ACHN (cell line): ENCODE data around the gene FERMT1.
A peak's percentile ranks its signal among the peaks of the same experiment; 100 is the strongest.
"Not testable (repeated sequence)": the region's sequence is repeated elsewhere in the genome, so short reads cannot be mapped to it uniquely, and the experiment has no call there.

Experiments used
- DNase-seq: peaks from one replicate; pipeline ENCODE4 v3.0.0-alpha.2; 2015
- in situ Hi-C: cut with HindIII; loops from 2 replicates; pipeline ENCODE4 v1.10.0; 2017; ENCODE audit warnings: low sequenced_read_pairs, low pct_ligation_motif_present, low pct_unique_long_range_greater_than_20kb

Gene FERMT1

GRCh38 chr20:6053776-6054688 is 68.8 kb downstream of the FERMT1 start, which contains the start of gene LRRN4:
Gene LRRN4 (minus strand): TSS chr20:6054060. CDS start chr20:6052799, 1,261 bp downstream.
- peak; percentile 96 for DNase-seq
- in situ Hi-C loops, result no loop called here

GRCh38 chr20:6053064-6053775 is 69.6 kb downstream of the FERMT1 start:
- peak; percentile 42 for DNase-seq
- in situ Hi-C loops, result no loop called here

DNA sequence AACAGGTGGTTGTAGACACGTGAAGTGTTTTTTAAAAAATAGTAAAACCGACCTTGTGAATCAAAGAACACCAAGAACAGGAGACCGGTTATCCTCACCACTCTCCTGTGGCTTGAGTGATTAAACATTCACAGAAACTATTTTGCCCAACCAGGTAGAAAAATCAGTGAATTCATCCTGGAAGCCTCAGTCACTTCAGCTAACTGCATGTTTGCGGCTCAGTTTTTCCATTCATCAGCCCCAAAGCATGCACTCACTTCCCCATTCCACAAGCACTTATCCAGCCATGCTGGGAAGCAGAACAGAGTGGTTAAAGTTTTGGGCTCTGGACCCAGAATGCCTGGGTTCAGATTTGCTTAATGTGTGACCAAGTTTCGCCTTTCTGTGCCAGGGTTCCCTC is 71.3 kb downstream of the FERMT1 start:
- in situ Hi-C loops, result no loop called here
- peak; percentile 94 for DNase-seq

- DNase-seq, result no peak
- in situ Hi-C loops, result no loop called here
Observed at GRCh38 chr20:6048391-6048790, 74.4 kb downstream of the FERMT1 start.

- in situ Hi-C loops, result no loop called here
- DNase-seq, result no peak
Observed at GRCh38 chr20:6046432-6046831, 76.4 kb downstream of the FERMT1 start.

DNA sequence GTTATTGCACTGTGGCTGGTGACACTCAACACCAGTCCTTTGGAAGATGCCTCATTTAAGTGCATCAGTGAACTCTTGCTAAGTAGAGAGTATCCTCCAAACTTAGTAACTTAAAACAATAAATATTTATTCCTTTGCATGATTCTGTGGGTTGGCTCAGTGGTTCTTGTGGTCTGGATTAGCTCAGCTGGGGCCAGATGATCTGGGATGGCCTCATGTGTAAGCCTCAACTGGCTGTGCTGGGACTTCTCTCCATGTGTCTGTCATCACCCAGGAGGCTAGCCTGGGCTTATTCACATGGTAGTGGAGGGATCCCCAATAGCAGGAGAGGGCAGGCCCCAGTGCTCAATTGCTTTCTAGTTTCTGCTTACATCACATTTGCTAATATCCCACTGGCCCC is 77.3 kb downstream of the FERMT1 start:
- DNase-seq, result no peak
- in situ Hi-C loops, result no loop called here

- in situ Hi-C loops, result no loop called here
- peak; percentile 11 for DNase-seq
Observed at GRCh38 chr20:6044115-6044514, 78.7 kb downstream of the FERMT1 start.

GRCh38 chr20:6041808-6042265 is 81.0 kb downstream of the FERMT1 start:
- in situ Hi-C loops, result no loop called here
- DNase-seq, result no peak

DNA sequence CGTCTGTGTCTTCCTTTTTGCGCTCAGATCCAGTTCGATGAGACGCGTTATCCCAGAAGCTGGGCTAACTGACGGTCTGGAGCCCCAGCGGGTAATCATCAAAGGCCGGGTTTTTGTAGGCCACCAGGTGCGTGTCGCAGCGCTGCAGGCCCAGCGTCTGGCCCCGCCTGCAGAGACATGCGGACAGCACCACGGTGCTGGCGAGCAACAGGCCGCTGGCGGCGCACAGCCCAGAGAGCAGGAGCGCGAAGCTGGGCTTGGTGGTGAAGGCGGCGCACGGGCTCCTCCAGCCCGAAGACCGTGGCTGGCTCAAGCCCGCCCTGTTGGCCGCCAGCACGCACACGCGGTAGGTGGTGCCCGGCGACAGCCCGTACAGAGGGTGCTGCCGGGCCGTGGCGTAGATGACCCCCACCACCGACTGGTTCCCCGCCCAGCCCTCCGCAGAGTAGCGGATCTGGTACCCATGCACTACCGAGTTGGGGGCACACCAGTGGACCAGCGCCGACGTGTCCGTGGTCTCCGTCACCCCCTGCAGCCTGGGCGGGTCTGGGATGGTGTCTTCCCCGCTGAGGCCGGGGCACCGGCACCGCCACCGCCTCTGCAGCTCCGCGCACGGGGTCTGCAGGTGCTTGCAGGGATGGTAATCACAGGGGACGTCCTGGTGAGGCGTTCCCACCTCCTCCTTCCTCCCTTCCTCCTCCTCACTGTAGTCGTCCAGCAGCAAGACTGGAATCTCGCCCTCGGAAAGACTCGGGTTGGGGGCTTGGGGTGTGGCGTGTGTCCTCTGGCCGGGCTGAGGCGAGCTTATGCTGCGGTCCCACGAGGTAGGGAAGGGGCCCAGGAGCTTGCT is 81.6 kb downstream of the FERMT1 start:
- in situ Hi-C loops, result no loop called here
- no peak for DNase-seq

- in situ Hi-C loops, result no loop called here
- no peak for DNase-seq
Observed at GRCh38 chr20:6040540-6040939, 82.3 kb downstream of the FERMT1 start.

DNA sequence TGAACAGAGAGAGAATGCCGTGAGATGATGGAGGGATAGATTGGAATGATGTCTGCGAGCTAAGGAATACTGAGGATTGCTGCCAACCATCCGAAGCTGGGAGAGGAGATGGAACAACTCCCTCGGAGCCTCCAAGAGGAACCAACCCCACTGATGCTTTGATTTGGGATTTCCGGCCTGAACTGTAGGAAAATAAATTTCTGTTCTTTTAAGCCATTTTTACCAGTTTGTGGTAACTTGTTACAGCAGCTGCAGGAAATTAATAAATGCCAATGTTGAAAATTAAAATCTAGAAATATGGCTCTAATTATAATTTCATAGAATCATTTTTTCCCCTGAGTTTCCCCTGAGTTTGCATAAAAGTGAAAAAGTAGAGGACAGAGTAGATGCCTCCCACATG is 83.1 kb downstream of the FERMT1 start:
- no peak for DNase-seq
- in situ Hi-C loops, result no loop called here

- no peak for DNase-seq
- in situ Hi-C loops, result no loop called here
Observed at GRCh38 chr20:6038256-6038655, 84.6 kb downstream of the FERMT1 start.

GRCh38 chr20:6037082-6037481 is 85.7 kb downstream of the FERMT1 start:
- in situ Hi-C loops, result no loop called here
- no peak for DNase-seq

- in situ Hi-C loops, result no loop called here
- no peak for DNase-seq
Observed at GRCh38 chr20:6036213-6036612, 86.6 kb downstream of the FERMT1 start.

DNA sequence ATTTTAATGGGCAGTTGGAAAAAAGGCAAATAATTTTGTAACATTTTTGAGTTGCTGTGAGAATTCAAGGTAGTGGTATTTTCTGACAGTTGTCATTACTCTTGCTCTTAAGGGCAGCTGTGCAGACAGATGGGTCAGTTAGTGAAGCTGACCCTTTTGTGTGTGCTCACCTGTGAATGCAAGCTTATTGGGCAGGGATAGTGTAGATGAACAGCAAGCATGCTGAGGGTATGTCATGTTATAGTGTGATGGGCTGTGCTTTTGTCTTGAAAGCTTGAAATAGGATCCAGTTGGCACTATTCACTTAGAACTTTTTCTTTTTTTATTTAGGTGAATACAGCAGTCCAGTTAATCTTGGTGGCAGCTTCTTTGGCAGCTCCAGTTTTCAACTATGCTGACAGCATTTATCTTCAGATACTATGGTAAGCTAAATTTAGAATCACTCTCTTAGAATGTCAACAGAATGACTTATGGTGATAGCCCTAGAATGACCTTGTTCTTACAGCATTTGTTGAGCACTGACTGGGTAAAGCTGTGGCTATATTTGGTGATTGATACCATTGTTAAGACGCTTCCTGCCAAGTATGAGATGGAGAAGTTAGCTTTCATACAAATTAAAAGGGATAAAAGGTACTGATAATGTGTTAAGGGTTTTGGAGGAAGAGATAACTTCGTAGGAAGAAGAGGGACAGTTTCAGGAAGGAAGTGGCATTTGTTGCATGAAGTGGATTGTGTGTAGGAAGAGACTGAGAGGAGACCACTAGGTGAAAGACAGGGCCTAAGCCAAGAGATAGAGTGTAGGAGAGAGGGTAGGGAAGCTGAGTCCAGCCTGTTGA is 88.5 kb downstream of the FERMT1 start:
- no peak for DNase-seq

GRCh38 chr20:6032907-6033306 is 89.9 kb downstream of the FERMT1 start:
- DNase-seq, in situ Hi-C loops: not testable (repeated sequence)

More for the DNA sequence above, 88.5 kb downstream of the FERMT1 start:
- in situ Hi-C loops, result no loop called here

DNA sequence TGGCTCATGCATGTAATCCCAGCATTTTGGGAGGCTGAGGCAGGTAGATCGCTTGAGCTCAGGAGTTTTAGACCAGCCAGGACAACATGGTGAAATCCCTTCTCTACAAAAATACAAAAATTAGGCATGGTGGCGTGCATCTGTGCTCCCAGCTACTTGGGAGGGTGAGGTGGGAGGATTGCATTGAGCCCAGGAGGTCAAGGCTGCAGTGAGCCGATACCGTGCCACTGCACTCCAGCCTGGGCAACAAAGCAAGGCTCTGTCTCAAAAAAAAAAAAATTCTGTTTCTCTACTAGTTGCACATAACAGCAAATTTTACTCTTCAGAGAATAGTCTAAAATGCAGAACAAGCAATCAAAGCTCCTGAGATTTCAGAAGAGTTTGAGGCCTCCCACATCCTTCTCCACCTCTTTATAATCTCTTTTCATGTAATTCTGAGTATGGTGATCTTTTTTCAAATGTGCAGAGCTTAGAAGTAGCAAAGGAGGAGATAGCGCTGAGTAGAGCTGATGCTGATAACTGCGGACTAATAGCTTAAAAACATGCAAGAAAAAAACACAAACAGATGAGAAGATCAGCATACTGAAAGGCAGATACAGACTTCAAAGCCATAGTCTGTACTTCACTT is 92.3 kb downstream of the FERMT1 start:
- no peak for DNase-seq
- in situ Hi-C loops, result no loop called here
